HCT116 (cell line): Measurements from ENCODE around the gene PROCA1.

Source experiments
- CTCF ChIP-seq, 3 experiments: fragments of 200-600 bp in 1 of 3; sonication (generic) in 1 of 3; IDR thresholded peaks in 2 of 3; conservative IDR thresholded peaks in 1 of 3; 2 replicates each; pipeline ENCODE4 v1.5.1; 2012 to 2017; ENCODE audit warnings: low read depth in 2 of 3, low read length in 2 of 3, antibody characterized with exemption in 1 of 3, borderline replicate concordance in 1 of 3, control low read depth in 1 of 3, mild to moderate bottlenecking in 1 of 3, mixed read lengths in 1 of 3, mixed run types in 1 of 3, moderate library complexity in 1 of 3; ENCODE audit not compliant: insufficient read depth in 1 of 3
- JUND ChIP-seq: IDR thresholded peaks from 2 replicates; pipeline ENCODE4 v1.6.1; 2012
- POLR2A ChIP-seq: IDR thresholded peaks from 2 replicates; pipeline ENCODE4 v1.7.0; 2011; ENCODE audit warnings: borderline replicate concordance; ENCODE audit not compliant: insufficient read depth, insufficient read length; ENCODE audit errors: extremely low read depth
- POLR2AphosphoS5 ChIP-seq: IDR thresholded peaks from 2 replicates; pipeline ENCODE4 v1.6.1; 2011; ENCODE audit warnings: mild to moderate bottlenecking, low read depth, low read length, moderate library complexity
- SRF ChIP-seq: IDR thresholded peaks from 2 replicates; pipeline ENCODE4 v1.6.1; 2012; ENCODE audit warnings: low read depth

GRCh38 chr17:28662527-28662829 is 49.2 kb downstream of the PROCA1 start:
- TF ChIP-seq SRF (no peak), JUND (no peak), POLR2A (no peak), POLR2AphosphoS5 (no peak), CTCF (IDR thresholded peaks at IDR 0.05 in 2 of 3, conservative IDR thresholded peaks at IDR 0.05 in 1 of 3; ENCODE audit: borderline replicate concordance in 1 of 3, insufficient read depth in 1 of 3, low read depth in 2 of 3, low read length in 2 of 3) (no peak)
